HG03469 (cell line): ENCODE results near the gene CAMK1.

Experiments
- ATAC-seq: cut with Tn5 transposase; IDR thresholded peaks from one replicate; pipeline ENCODE4 v1.9.1; 2021; ENCODE audit warnings: mild to moderate bottlenecking, moderate library complexity, moderate number of reproducible peaks; ENCODE audit not compliant: unreplicated experiment

Gene CAMK1

GRCh38 chr3:9713142-9713541 lies 56.6 kb downstream of the CAMK1 start:
- ATAC-seq: no peak

- ATAC-seq: no peak
Measured at GRCh38 chr3:9712415-9712814, 57.3 kb downstream of the CAMK1 start.

DNA sequence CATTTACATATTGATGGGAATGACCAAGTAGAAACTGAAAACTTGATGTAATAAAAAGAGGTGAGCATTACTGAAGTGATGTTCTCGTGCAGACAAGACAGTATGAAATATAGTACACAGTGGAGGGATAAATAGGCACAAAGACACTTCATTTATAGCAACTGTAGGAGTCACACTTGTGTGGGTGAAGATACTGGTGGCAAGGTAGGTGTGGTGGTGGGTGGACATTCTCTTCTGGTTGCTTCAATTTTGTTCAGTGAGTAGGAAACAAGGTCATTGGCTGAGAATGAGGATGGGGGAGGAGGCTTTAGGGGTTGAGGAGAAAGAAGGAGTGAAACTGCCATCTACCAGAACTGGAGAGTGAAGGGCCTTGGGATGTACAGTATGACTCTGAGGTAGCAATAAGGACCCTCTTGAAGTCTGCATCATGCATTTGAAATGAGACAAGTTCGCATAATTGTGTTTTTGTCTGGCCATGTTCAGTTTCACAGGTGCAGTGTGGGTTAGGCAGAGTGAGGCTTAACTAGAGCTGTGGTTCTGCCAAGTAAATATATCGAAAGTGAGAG lies 59.5 kb downstream of the CAMK1 start:
- no peak for ATAC-seq
